ENCODE data around the gene NRCAM. TPM values are rescaled to one million over a fixed set of nuclear protein-coding genes. Genes with fewer than 3 reads are reported as not detected.

NRCAM gene
- total and polyA plus RNA-seq, 2 of the 8 experiments (the other 6 are each of a cell fraction or from before 2014, with no cell fraction given), result 2.7 to 3.8 TPM

GRCh38 chr7:108268200-108268820, 187.9 kb downstream of the NRCAM start:
- POLR2A ChIA-PET (ENCODE audit: partially characterized antibody), result no interaction called here
- no peak for DNase-seq (ENCODE audit: low read depth in 1 of 2, low spot score in 2 of 2)
- H3K56ac ChIP-seq (replicated peaks; ENCODE audit: insufficient read length, low read depth, low read length), result no peak overlapping the region
- no peak for FAIRE-seq
- H3K14ac ChIP-seq (ENCODE audit: insufficient read length), result no peak overlapping the region
- H3K9me3 ChIP-seq (ENCODE audit: insufficient read depth in 2 of 2, low read depth in 1 of 2, low read length in 1 of 2), result no peaks in the 10 kb centered on the region
- no peak overlapping the region for H4K5ac ChIP-seq (ENCODE audit: insufficient read length, low read depth, low read length)
- no peak overlapping the region for H4K8ac ChIP-seq (ENCODE audit: extremely low read depth, insufficient read depth, low read length)
- H4K91ac ChIP-seq (replicated peaks; ENCODE audit: insufficient read length, low read length), result no peak overlapping the region
- no peak overlapping the region for H3K4me3 ChIP-seq (ENCODE audit: extremely low read depth in 1 of 4, insufficient read depth in 2 of 4, low read depth in 3 of 4, low read length in 4 of 4)
- H4K20me1 ChIP-seq (replicated peaks in 1 of 2; ENCODE audit: control insufficient read depth in 1 of 2, insufficient read depth in 2 of 2, low read length in 2 of 2), result no peaks in the 10 kb centered on the region
- CTCF ChIA-PET (ENCODE audit: partially characterized antibody), result interaction anchor here (1.1 kb wide), 1 partner anchor 87 kb away, joined by 3 read pairs; no protein-coding TSS in a partner anchor
- no peak overlapping the region for H3K18ac ChIP-seq (ENCODE audit: extremely low read depth, low read length)
- no peaks in the 10 kb centered on the region for H3K36me3 ChIP-seq (ENCODE audit: control insufficient read depth in 2 of 4, insufficient read depth in 4 of 4, low read length in 3 of 4)
- no peak overlapping the region for H2AK5ac ChIP-seq (ENCODE audit: low read depth, low read length)
- no peaks in the 10 kb centered on the region for H3K79me1 ChIP-seq (ENCODE audit: low read depth, low read length)
- no peak overlapping the region for H3K9ac ChIP-seq (replicated peaks in 1 of 4; ENCODE audit: extremely low read depth in 1 of 4, low read depth in 3 of 4, low read length in 3 of 4)
- H3K4ac ChIP-seq (replicated peaks; ENCODE audit: insufficient read length, low read depth, low read length), result no peak overlapping the region
- no peak overlapping the region for H2BK15ac ChIP-seq (ENCODE audit: low read length)
- TF ChIP-seq TCF12 (IDR thresholded peaks at IDR 0.05; ENCODE audit: low read depth, low read length) (no peak), MAX (IDR thresholded peaks at IDR 0.05) (no peak), ZNF274 (IDR thresholded peaks at IDR 0.05; ENCODE audit: borderline replicate concordance, extremely low read depth, low read length) (no peak), NRF1 (IDR thresholded peaks at IDR 0.05; ENCODE audit: low read depth, low read length) (no peak), TAF1 (IDR thresholded peaks at IDR 0.05; ENCODE audit: low read depth, low read length) (no peak), ATF2 (IDR thresholded peaks at IDR 0.05; ENCODE audit: low read length) (no peak), JUN (IDR thresholded peaks at IDR 0.05; ENCODE audit: low read depth, low read length) (no peak), POLR2A (IDR thresholded peaks at IDR 0.05; ENCODE audit: control extremely low read depth in 1 of 2, low read depth in 2 of 2, low read length in 2 of 2) (no peak), GABPA (IDR thresholded peaks at IDR 0.05; ENCODE audit: borderline replicate concordance, insufficient read depth, low read length) (no peak), POU5F1 (IDR thresholded peaks at IDR 0.05; ENCODE audit: low read depth, low read length) (no peak), CREB1 (IDR thresholded peaks at IDR 0.05) (no peak), EGR1 (IDR thresholded peaks at IDR 0.05; ENCODE audit: borderline replicate concordance, low read depth, low read length) (no peak), CHD1 (IDR thresholded peaks at IDR 0.05; ENCODE audit: low read depth, low read length) (no peak)
- H2BK20ac ChIP-seq (ENCODE audit: low read length), result no peak overlapping the region
- no peaks in the 10 kb centered on the region for H3K4me1 ChIP-seq (replicated peaks in 1 of 4; ENCODE audit: control insufficient read depth in 3 of 4, insufficient read depth in 4 of 4, low read length in 3 of 4)
- H2AFZ ChIP-seq (ENCODE audit: low read length), result no peak overlapping the region
- H2BK120ac ChIP-seq (replicated peaks; ENCODE audit: low read depth, low read length), result no peak overlapping the region
- H3K4me2 ChIP-seq (ENCODE audit: insufficient read depth in 1 of 2, low read depth in 2 of 2, low read length in 2 of 2), result no peak overlapping the region
- H3K23ac ChIP-seq (ENCODE audit: insufficient read length), result no peak overlapping the region
- no peaks in the 10 kb centered on the region; a peak in 1 of 7 replicates for H3K27me3 ChIP-seq (replicated peaks in 1 of 4; ENCODE audit: control insufficient read depth in 3 of 4, extremely low read depth in 1 of 4, insufficient read depth in 3 of 4, low read length in 3 of 4)
- no peaks in the 10 kb centered on the region for H3K23me2 ChIP-seq (ENCODE audit: low read depth, low read length)
- no peaks in the 10 kb centered on the region for H3K79me2 ChIP-seq (ENCODE audit: control insufficient read depth in 1 of 2, insufficient read depth in 2 of 2, low read length in 2 of 2)
- H2BK12ac ChIP-seq (ENCODE audit: low read depth, low read length), result no peak overlapping the region
- no peak overlapping the region for H2BK5ac ChIP-seq (ENCODE audit: low read depth, low read length)
- 80% methylated on average over 3 of the region's 6 CpGs; no CpG with 5 or more reads in 1 of the 2 experiments for WGBS, 2 experiments (ENCODE audit: extremely low coverage in 1 of 2, insufficient coverage in 1 of 2, insufficient read length in 1 of 2, insufficient replicate concordance in 2 of 2, low coverage in 1 of 2, low lambda C conversion rate in 2 of 2, missing lambda C conversion rate in 1 of 2)
- H3K27ac ChIP-seq (ENCODE audit: low read depth, low read length), result no peak overlapping the region

Data from H1 (cell line).